HepG2 (cell line): ENCODE results near the gene INHBC. TPM values are rescaled to one million over a fixed set of nuclear protein-coding genes. Genes with fewer than 3 reads are reported as not detected.
A peak's percentile ranks its signal among the peaks of the same experiment; 100 is the strongest.

Experiments used
- CBX1 ChIP-seq: IDR thresholded peaks from one replicate; pipeline ENCODE4 v1.6.1; 2016; ENCODE audit warnings: antibody characterized with exemption, low read depth
- CREM ChIP-seq, 2 experiments: sonication (generic) in 1 of 2; formaldehyde crosslinking in 1 of 2; IDR thresholded peaks; 2 replicates each; pipeline versions ENCODE4 v1.4.0 to v1.6.1; 2016 to 2020; ENCODE audit warnings: antibody characterized with exemption in 1 of 2, mild to moderate bottlenecking in 1 of 2, missing genetic modification reagents in 1 of 2
- EHMT2 ChIP-seq: fragments of 200-600 bp; sonication (generic); IDR thresholded peaks from 2 replicates; pipeline ENCODE4 v1.7.0; 2017; ENCODE audit warnings: antibody characterized with exemption, low read depth, low read length, borderline replicate concordance
- ELF1 ChIP-seq: sonication (generic); formaldehyde crosslinking; IDR thresholded peaks from 2 replicates; pipeline ENCODE4 v1.4.0; 2020; ENCODE audit warnings: missing genetic modification reagents
- KDM4B ChIP-seq: sonication (generic); formaldehyde crosslinking; IDR thresholded peaks from 2 replicates; pipeline ENCODE4 v1.4.0; 2020; ENCODE audit warnings: missing genetic modification reagents
- KLF13 ChIP-seq: sonication (generic); formaldehyde crosslinking; IDR thresholded peaks from 2 replicates; pipeline ENCODE4 v1.4.0; 2020; ENCODE audit warnings: mild to moderate bottlenecking, missing genetic modification reagents
- NFRKB ChIP-seq: fragments of 450-650 bp; IDR thresholded peaks from 2 replicates; pipeline ENCODE4 v1.6.1; 2017
- NR2F1 ChIP-seq, 2 experiments: fragments of 450-650 bp in 1 of 2; formaldehyde crosslinking in 1 of 2; IDR thresholded peaks; 2 replicates each; pipeline versions ENCODE4 v1.5.0 to v1.6.1; 2016 to 2020; ENCODE audit warnings: mild to moderate bottlenecking in 1 of 2, missing compliant biosample characterization in 1 of 2, missing genetic modification reagents in 1 of 2, moderate library complexity in 1 of 2
- PCBP2 ChIP-seq: fragments of 200-400 bp; formaldehyde crosslinking; optimal IDR thresholded peaks from 2 replicates; pipeline ENCODE3; 2018; ENCODE audit warnings: low read length, low read depth; ENCODE audit not compliant: poor library complexity, severe bottlenecking
- PITX1 ChIP-seq: sonication (generic); formaldehyde crosslinking; IDR thresholded peaks from 2 replicates; pipeline ENCODE4 v1.5.1; 2020; ENCODE audit warnings: mild to moderate bottlenecking, missing genetic modification reagents
- PLRG1 ChIP-seq: fragments of 450-650 bp; conservative IDR thresholded peaks from 2 replicates; pipeline ENCODE4 v1.6.1; 2016
- RFX5 ChIP-seq: IDR thresholded peaks from 2 replicates; pipeline ENCODE4 v1.6.1; 2011; ENCODE audit warnings: low read depth, low read length, improper control_type of control experiment
- RXRB ChIP-seq: IDR thresholded peaks from 2 replicates; pipeline ENCODE4 v1.6.1; 2016; ENCODE audit warnings: borderline replicate concordance, missing genetic modification reagents, missing compliant biosample characterization
- SP5 ChIP-seq: IDR thresholded peaks from 2 replicates; pipeline ENCODE4 v1.6.1; 2016; ENCODE audit warnings: low read depth, borderline replicate concordance
- WIZ ChIP-seq: sonication (generic); formaldehyde crosslinking; IDR thresholded peaks from 2 replicates; pipeline ENCODE4 v1.5.1; 2020; ENCODE audit warnings: mild to moderate bottlenecking, missing genetic modification reagents
- ZBTB43 ChIP-seq: sonication (generic); formaldehyde crosslinking; conservative IDR thresholded peaks from 2 replicates; pipeline ENCODE4 v1.4.0; 2020; ENCODE audit warnings: missing genetic modification reagents
- ZBTB7A ChIP-seq: sonication (generic); formaldehyde crosslinking; IDR thresholded peaks from 2 replicates; pipeline ENCODE4 v1.8.0; 2022; ENCODE audit warnings: mild to moderate bottlenecking, missing genetic modification reagents
- ZNF136 ChIP-seq: sonication (generic); formaldehyde crosslinking; IDR thresholded peaks from 2 replicates; pipeline ENCODE4 v1.8.1; 2022; ENCODE audit warnings: low read depth, mild to moderate bottlenecking, moderate library complexity, missing genetic modification reagents
- ZNF331 ChIP-seq: sonication (generic); formaldehyde crosslinking; IDR thresholded peaks from 2 replicates; pipeline ENCODE4 v1.4.0; 2020; ENCODE audit warnings: missing genetic modification reagents
- ZNF343 ChIP-seq: sonication (generic); formaldehyde crosslinking; IDR thresholded peaks from 2 replicates; pipeline ENCODE4 v1.4.0; 2020; ENCODE audit warnings: mild to moderate bottlenecking, missing genetic modification reagents
- ZNF577 ChIP-seq: sonication (generic); formaldehyde crosslinking; IDR thresholded peaks from 2 replicates; pipeline ENCODE4 v1.4.0; 2020; ENCODE audit warnings: mild to moderate bottlenecking, low read depth, missing genetic modification reagents, borderline replicate concordance
- ZNF639 ChIP-seq: conservative IDR thresholded peaks from 2 replicates; pipeline ENCODE4 v1.6.1; 2018; ENCODE audit warnings: missing genetic modification reagents
- polyA plus RNA-seq, 8 experiments: library from polyadenylated mRNA; depleted of rRNA in 3 of 8; stranded (reverse) in 7 of 8; unstranded in 1 of 8; fragments of >200 nt; fragmentation: Illumina TruSeq in 4 of 8; extraction: Trizol in 4 of 8; gene quantifications; 2 replicates each; pipeline versions ENCODE4 v1.2.1 to v1.2.3, GENCODE V29; 2011 to 2016; ENCODE audit warnings: low read depth in 4 of 8, missing spikeins in 1 of 8, mixed read lengths in 1 of 8; ENCODE audit not compliant: insufficient read depth in 1 of 8
- total RNA-seq, 5 experiments: library from RNA; depleted of rRNA; stranded (reverse); fragments of >200 nt; fragmentation: Illumina TruSeq; extraction: Trizol; gene quantifications; 2 replicates each; pipeline ENCODE4 v1.2.3, GENCODE V29; 2016; ENCODE audit warnings: low read depth in 1 of 5
- TF ChIP-seq, protein P1 (sequence below): sonication (generic); formaldehyde crosslinking; IDR thresholded peaks from 2 replicates; pipeline ENCODE4 v1.9.0; 2021; ENCODE audit warnings: missing genetic modification reagents, mild to moderate bottlenecking, borderline replicate concordance
- TF ChIP-seq, protein P2 (sequence below): sonication (generic); formaldehyde crosslinking; IDR thresholded peaks from 2 replicates; pipeline ENCODE4 v1.8.0; 2022; ENCODE audit warnings: mild to moderate bottlenecking, missing genetic modification reagents, moderate library complexity
- TF ChIP-seq, protein P3 (sequence below): sonication (generic); formaldehyde crosslinking; IDR thresholded peaks from 2 replicates; pipeline ENCODE4 v1.4.0; 2020; ENCODE audit warnings: missing genetic modification reagents

Gene INHBC
- total and polyA plus RNA-seq, 2 of the 13 experiments (the other 11 are each of a cell fraction or from before 2014, with no cell fraction given): 1.8 to 13.8 TPM

- TF ChIP-seq ZBTB7A (CRISPR knock-in tag): peak; percentile 95
- TF ChIP-seq ELF1 (CRISPR knock-in tag): peak; percentile 64
- TF ChIP-seq ZNF577 (CRISPR knock-in tag): 0 out of 2 replicates have a peak, but pooled peaks have one; percentile 66
- peak; percentile 96 for TF ChIP-seq ZNF331 (CRISPR knock-in tag)
- peak; percentile 79 for TF ChIP-seq CBX1
- no peak for TF ChIP-seq PLRG1
- TF ChIP-seq PITX1 (CRISPR knock-in tag): peak; percentile 94
- TF ChIP-seq, protein P1, sequence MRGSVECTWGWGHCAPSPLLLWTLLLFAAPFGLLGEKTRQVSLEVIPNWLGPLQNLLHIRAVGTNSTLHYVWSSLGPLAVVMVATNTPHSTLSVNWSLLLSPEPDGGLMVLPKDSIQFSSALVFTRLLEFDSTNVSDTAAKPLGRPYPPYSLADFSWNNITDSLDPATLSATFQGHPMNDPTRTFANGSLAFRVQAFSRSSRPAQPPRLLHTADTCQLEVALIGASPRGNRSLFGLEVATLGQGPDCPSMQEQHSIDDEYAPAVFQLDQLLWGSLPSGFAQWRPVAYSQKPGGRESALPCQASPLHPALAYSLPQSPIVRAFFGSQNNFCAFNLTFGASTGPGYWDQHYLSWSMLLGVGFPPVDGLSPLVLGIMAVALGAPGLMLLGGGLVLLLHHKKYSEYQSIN (CRISPR knock-in tag): no peak
- TF ChIP-seq WIZ (CRISPR knock-in tag): no peak
- TF ChIP-seq, protein P2, sequence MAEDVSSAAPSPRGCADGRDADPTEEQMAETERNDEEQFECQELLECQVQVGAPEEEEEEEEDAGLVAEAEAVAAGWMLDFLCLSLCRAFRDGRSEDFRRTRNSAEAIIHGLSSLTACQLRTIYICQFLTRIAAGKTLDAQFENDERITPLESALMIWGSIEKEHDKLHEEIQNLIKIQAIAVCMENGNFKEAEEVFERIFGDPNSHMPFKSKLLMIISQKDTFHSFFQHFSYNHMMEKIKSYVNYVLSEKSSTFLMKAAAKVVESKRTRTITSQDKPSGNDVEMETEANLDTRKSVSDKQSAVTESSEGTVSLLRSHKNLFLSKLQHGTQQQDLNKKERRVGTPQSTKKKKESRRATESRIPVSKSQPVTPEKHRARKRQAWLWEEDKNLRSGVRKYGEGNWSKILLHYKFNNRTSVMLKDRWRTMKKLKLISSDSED: no peak
- TF ChIP-seq RXRB (CRISPR knock-in tag): peak; percentile 99
- peak; percentile 85 to 94 for TF ChIP-seq NR2F1 (CRISPR knock-in tag; IDR thresholded peaks at IDR 0.05)
- TF ChIP-seq RFX5: no peak
- TF ChIP-seq ZNF639 (CRISPR knock-in tag): peak; percentile 71; the same call in 1 of the 2 replicates
- no peak for TF ChIP-seq EHMT2
- peak; percentile 91 for TF ChIP-seq CREM (IDR thresholded peaks at IDR 0.05)
- TF ChIP-seq CREM (CRISPR knock-in tag; IDR thresholded peaks at IDR 0.05): no peak
- TF ChIP-seq ZBTB43 (CRISPR knock-in tag): no peak
- TF ChIP-seq ZNF136: 0 out of 2 replicates have a peak, but pooled peaks have one; percentile 49
- TF ChIP-seq ZNF343: peak; percentile 87
- TF ChIP-seq, protein P3, sequence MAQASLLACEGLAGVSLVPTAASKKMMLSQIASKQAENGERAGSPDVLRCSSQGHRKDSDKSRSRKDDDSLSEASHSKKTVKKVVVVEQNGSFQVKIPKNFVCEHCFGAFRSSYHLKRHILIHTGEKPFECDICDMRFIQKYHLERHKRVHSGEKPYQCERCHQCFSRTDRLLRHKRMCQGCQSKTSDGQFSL: no peak; the same call in 1 of the 2 replicates
- no peak for TF ChIP-seq NFRKB
- peak; percentile 94; the same call in 1 of the 2 replicates for TF ChIP-seq KDM4B (CRISPR knock-in tag)
- peak; percentile 96 for TF ChIP-seq SP5 (CRISPR knock-in tag)
- no peak for TF ChIP-seq KLF13 (CRISPR knock-in tag)
- TF ChIP-seq PCBP2: no peak
Observed at GRCh38 chr12:57451233-57451778, 16.7 kb downstream of the INHBC start (continued).
